ENCODE data around the gene ITGB6. TPM values are rescaled to one million over a fixed set of nuclear protein-coding genes. Genes with fewer than 3 reads are reported as not detected.

The ITGB6 gene
- total and polyA plus RNA-seq, 7 donors = 2.1 to 24.3 (median 4.8) TPM

GRCh38 chr2:160208655-160209515 is 8.8 kb upstream of the ITGB6 start:
- 78 to 86% (median 79%) methylated on average over 11 of the region's 11 CpGs for WGBS, 3 donors
- Histone ChIP-seq H3K4me1 (peaks cover 58% of the 10 kb centered on the region), H3K9me3 (no peaks in the 10 kb centered on the region), H3K36me3 (ENCODE audit: insufficient read depth in 1 of 2, low read depth in 1 of 2) (no peaks in the 10 kb centered on the region), H3K27me3 (ENCODE audit: insufficient read depth in 3 of 3, low read length in 2 of 3) (no peaks in the 10 kb centered on the region), H3K27ac (peak overlapping the region; percentile 85), H3K4me3 (peak overlapping the region; percentile 11)
- TF ChIP-seq CTCF (IDR thresholded peaks at IDR 0.05) = no peak
- DNase-seq = peak in 1 of 2 donors; percentile 44
- peak in 1 of 4 donors; percentile 12 for ATAC-seq
- intact Hi-C loops (cut with DNase I) = no loop called here

GRCh38 chr2:160207804-160208654 is 8.0 kb upstream of the ITGB6 start:
- H3K4me3 ChIP-seq = peak overlapping the region; percentile 11
- 42 to 50% (median 43%) methylated on average over 12 of the region's 12 CpGs for WGBS, 3 donors
- intact Hi-C loops (cut with DNase I) = no loop called here
- no peaks in the 10 kb centered on the region for H3K36me3 ChIP-seq (ENCODE audit: insufficient read depth in 1 of 2, low read depth in 1 of 2)
- H3K4me1 ChIP-seq = peaks cover 50% of the 10 kb centered on the region
- DNase-seq (peak; percentile 87 to 91), ATAC-seq (peak; percentile 88 to 95 (median 92))
- TF ChIP-seq CTCF (IDR thresholded peaks at IDR 0.05) = no peak
- peak overlapping the region; percentile 85 for H3K27ac ChIP-seq
- no peaks in the 10 kb centered on the region for H3K9me3 ChIP-seq
- no peaks in the 10 kb centered on the region for H3K27me3 ChIP-seq (ENCODE audit: insufficient read depth in 3 of 3, low read length in 2 of 3)

DNA sequence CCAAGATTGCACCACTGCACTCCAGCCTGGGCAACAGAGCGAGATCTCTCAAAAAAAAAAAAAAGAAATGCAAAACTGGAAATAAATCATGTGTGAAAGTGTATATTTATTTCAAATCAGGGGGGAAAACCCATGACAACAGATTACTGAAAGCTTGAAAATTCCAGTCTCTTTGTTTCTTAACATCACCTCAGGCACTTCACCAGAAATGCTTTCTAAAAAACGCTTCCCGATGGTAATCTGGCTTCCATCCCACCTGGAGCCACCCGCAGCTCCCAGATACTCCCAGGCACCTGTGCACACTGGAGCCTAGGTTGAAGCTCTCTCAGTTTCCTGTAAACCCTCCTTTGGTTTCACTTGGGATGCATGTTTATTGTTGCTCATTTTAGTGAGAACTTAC is 7.2 kb upstream of the ITGB6 start:
- ATAC-seq (no peak), DNase-seq (no peak)
- peaks cover 50% of the 10 kb centered on the region for H3K4me1 ChIP-seq
- H3K36me3 ChIP-seq (ENCODE audit: insufficient read depth in 1 of 2, low read depth in 1 of 2) = no peaks in the 10 kb centered on the region
- H3K9me3 ChIP-seq = no peaks in the 10 kb centered on the region
- WGBS, 3 donors = 49 to 70% (median 53%) methylated on average over 4 of the region's 4 CpGs
- no peak for TF ChIP-seq CTCF (IDR thresholded peaks at IDR 0.05)
- intact Hi-C loops (cut with DNase I) = no loop called here
- no peak overlapping the region for H3K4me3 ChIP-seq
- no peaks in the 10 kb centered on the region for H3K27me3 ChIP-seq (ENCODE audit: insufficient read depth in 3 of 3, low read length in 2 of 3)
- H3K27ac ChIP-seq = peak overlapping the region; percentile 85

- Histone ChIP-seq H3K9me3 (no peaks in the 10 kb centered on the region), H3K36me3 (ENCODE audit: insufficient read depth in 1 of 2, low read depth in 1 of 2) (no peaks in the 10 kb centered on the region), H3K4me1 (peaks cover 50% of the 10 kb centered on the region), H3K4me3 (no peak overlapping the region), H3K27me3 (ENCODE audit: insufficient read depth in 3 of 3, low read length in 2 of 3) (no peaks in the 10 kb centered on the region), H3K27ac (peak overlapping the region; percentile 85)
- WGBS, 3 donors = 93 to 97% (median 94%) methylated on average over 4 of the region's 4 CpGs
- ATAC-seq (no peak), DNase-seq (no peak)
- intact Hi-C loops (cut with DNase I) = no loop called here
- TF ChIP-seq CTCF (IDR thresholded peaks at IDR 0.05) = no peak
These were observed 6.4 kb upstream of the ITGB6 start for GRCh38 chr2:160206436-160206835.

Measured in psoas muscle (tissue), 8 donors.